GM12875 (cell line): Measurements from ENCODE around the gene TAS1R3.

Experiments
- H3K4me3 ChIP-seq: one replicate; pipeline ENCODE4 v1.5.1; 2011; ENCODE audit warnings: low read depth, low read length, control low read depth
- TF ChIP-seq, protein P1 (sequence below): IDR thresholded peaks from 2 replicates; pipeline ENCODE4 v1.5.1; 2011; ENCODE audit warnings: low read depth, mild to moderate bottlenecking, control low read depth, inconsistent platforms, low read length, moderate library complexity, borderline replicate concordance; ENCODE audit not compliant: insufficient read depth

Gene TAS1R3

DNA sequence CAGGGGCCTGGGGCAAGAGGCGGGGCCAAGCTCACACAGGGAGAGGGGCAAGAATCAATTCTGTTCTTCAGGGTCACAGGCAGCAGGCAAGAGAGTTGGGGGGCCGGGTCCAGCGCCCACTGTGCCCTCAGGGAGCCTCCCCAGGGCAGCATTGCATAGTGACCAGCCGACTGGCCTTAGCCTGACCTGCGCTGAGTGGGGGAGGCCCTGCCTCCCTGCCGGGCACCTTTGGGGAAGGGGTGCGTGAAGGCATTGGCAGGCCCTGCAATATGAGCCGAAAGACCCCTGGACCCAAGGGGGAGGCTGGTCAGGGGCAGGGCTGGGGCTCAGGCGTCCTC is 38.7 kb upstream of the TAS1R3 start:
- TF ChIP-seq, protein P1, sequence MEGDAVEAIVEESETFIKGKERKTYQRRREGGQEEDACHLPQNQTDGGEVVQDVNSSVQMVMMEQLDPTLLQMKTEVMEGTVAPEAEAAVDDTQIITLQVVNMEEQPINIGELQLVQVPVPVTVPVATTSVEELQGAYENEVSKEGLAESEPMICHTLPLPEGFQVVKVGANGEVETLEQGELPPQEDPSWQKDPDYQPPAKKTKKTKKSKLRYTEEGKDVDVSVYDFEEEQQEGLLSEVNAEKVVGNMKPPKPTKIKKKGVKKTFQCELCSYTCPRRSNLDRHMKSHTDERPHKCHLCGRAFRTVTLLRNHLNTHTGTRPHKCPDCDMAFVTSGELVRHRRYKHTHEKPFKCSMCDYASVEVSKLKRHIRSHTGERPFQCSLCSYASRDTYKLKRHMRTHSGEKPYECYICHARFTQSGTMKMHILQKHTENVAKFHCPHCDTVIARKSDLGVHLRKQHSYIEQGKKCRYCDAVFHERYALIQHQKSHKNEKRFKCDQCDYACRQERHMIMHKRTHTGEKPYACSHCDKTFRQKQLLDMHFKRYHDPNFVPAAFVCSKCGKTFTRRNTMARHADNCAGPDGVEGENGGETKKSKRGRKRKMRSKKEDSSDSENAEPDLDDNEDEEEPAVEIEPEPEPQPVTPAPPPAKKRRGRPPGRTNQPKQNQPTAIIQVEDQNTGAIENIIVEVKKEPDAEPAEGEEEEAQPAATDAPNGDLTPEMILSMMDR, result no peak

GRCh38 chr1:1292851-1293250 is 38.2 kb upstream of the TAS1R3 start:
- TF ChIP-seq, protein P1, result no peak
- no peak overlapping the region for H3K4me3 ChIP-seq

More for the DNA sequence above, 38.7 kb upstream of the TAS1R3 start:
- H3K4me3 ChIP-seq, result no peak overlapping the region

GRCh38 chr1:1293263-1294249 is 37.5 kb upstream of the TAS1R3 start:
- TF ChIP-seq, protein P1, result no peak

GRCh38 chr1:1294250-1294890 is 36.7 kb upstream of the TAS1R3 start:
- TF ChIP-seq, protein P1, result no peak
- no peak overlapping the region for H3K4me3 ChIP-seq

More at GRCh38 chr1:1293263-1294249, 37.5 kb upstream of the TAS1R3 start:
- H3K4me3 ChIP-seq, result no peak overlapping the region

DNA sequence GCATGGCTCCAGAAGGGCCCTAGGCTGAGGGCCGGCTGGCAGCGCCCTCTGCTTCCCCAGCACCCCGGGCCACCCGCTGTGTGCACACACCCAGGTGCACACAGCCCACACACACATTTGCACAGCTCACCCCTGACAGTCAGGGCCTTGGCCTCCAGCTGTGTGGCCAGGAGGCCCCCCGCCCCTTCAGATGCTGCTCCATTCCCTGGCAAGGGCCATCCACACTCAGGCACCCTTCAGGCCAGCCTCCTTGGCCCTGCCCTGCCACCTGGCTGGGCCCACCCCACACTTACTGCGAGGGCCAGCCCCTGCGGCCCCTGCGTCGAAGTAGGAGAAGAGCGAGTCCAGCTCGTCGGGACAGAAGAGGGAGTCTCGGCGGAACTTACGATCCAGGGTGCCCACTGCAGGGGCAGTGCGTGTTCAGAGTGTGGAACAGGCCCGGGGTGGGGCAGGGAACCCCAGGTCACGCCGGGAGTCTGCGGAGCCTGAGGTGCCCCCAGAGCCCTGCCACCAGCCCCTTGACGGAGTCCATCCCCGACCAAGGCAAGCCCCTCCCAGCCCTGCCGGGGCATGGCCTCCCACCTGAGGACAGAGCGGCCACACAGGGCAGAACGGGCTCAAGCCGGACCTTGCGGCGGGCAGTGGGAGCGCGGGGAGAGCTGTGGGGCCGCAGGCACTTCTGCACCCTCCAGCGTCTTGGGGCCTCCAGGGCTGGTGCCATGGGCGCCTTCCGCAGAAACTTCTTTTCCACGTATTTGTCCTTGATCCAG is 35.7 kb upstream of the TAS1R3 start:
- no peak overlapping the region for H3K4me3 ChIP-seq
- TF ChIP-seq, protein P1, result no peak

DNA sequence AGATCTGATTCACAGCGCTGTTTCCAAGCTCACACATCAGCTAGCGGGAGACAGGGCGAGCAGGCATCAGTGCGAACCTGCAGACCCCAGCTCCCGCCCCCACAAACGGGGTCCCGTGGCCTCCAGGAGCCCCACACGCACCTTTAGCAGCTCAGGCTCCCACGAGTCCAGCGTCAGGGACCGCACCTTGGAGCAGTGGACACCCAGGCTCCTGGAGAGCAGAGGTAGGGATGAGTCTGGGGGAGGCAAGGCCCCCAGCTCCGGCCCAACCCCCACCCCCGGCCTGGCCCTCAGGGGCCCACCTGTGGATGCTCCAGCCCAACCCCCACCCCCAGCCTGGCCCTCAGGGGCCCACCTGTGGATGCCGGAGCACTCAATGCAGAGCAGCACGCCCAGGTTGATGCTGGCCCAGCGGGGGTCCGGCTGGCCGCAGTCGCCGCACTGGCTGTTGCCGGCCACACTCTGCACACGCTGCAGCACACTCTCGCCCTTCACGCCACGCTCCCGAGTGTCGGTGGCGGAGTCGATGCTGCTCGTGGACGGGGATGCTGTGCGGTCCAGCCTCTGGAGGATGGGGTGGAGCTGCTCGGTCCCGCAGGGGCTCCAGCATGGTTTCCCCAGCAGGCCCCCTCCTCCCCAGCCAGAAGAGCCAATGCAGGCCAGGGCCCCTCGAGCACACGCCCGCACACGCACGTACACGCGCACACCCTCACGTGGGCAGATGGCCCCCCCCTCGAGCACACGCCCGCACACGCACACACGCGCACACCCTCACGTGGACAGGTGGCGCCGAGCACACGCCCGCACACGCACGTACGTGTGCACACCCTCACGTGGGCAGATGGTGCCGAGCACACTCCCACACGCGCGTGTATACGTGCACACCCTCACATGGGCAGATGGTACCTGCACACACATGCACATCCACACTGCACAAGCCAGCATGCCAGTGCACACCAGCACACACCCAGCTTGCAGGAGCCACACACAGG is 34.7 kb upstream of the TAS1R3 start:
- no peak overlapping the region for H3K4me3 ChIP-seq
- TF ChIP-seq, protein P1, result no peak
